ENCODE data around the gene ZDHHC3.
"Not testable (repeated sequence)": the region's sequence is repeated elsewhere in the genome, so short reads cannot be mapped to it uniquely, and the experiment has no call there.

The ZDHHC3 gene

DNA sequence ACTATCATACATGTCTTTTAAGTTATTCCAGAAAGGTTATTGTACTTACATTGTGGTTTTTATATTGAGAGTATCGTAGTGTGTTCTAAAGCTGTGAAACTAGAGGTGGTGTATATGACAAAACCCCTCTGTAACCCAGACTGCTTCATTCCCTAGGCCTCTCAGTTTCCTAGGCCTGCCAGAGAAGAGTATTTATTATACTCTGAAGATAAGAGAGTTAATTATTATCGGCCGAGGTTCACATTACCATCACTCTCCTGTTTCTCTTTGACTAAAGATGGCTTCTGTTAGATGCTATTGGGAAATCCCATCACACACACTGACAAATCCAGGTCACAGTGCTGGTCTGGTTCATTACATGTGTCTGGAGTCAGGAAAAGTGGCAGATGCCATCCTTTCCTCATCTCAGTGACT is 20.6 kb upstream of the ZDHHC3 start:
- no peak for DNase-seq (ENCODE audit: low read depth in 3 of 3, low spot score in 1 of 3)

DNA sequence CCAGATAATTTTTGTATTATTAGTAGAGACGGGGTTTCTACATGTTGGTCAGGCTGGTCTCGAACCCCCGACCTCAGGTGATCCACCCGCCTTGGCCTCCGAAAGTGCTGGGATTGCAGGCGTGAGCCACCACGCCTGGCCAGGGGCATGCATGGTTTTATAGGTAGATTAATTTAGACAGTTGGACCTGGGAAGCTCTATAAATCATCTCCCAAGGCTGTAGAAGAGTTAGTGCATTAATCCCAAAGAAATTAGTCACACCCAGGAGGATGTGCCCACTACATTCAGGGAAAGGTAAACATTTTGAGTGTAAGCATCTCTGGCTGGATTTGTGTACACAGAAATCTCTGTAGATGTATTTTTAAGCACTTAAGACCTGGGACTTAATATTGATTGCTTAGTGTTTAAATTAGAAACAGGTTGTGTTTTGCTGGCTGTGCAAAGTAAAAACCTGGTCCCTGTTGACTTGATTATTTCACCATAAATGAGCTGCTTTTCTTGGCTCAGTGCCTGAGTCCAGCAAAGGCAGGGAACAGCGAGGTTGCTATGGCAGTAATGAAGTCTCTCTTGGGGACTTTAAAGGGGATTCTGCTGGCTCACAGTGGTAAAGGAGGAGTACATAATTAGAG is 19.3 kb upstream of the ZDHHC3 start:
- DNase-seq (ENCODE audit: low read depth in 3 of 3, low spot score in 1 of 3): no peak

DNA sequence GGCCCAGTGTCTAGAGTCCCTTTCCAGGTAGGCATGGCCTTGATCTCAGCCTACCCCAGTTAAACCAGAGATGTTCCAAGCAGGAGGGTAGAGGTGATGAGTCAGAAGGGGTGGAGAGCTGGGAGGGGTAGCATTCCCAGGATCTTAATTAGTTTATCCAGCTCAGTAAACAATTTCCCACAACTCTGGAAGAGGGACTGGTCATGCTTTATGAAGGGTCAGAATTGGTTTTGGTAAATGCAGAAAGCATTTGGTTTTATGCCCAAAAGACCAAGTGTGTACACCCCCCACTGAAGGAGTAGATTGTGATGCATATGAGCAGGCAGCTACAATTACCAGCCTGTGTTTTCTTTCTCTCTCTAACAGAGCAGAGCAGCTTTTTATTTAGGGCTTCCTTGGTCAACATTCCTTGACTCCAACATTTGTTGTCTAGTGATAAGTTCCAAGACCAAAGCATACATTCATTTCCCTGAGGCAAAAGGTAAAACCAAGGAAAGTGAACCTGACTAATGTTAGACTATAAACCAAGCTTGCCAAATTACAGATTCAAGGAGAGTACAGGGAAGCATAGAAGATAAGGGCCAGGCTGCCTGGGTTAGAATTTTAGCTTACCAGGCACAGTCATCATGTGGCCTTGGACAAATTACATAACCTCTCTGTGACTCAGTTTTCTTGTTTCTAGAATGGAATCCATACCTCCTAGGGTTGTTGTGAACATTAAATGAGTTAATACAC is 17.7 kb upstream of the ZDHHC3 start:
- DNase-seq (ENCODE audit: low read depth in 3 of 3, low spot score in 1 of 3): no peak

DNA sequence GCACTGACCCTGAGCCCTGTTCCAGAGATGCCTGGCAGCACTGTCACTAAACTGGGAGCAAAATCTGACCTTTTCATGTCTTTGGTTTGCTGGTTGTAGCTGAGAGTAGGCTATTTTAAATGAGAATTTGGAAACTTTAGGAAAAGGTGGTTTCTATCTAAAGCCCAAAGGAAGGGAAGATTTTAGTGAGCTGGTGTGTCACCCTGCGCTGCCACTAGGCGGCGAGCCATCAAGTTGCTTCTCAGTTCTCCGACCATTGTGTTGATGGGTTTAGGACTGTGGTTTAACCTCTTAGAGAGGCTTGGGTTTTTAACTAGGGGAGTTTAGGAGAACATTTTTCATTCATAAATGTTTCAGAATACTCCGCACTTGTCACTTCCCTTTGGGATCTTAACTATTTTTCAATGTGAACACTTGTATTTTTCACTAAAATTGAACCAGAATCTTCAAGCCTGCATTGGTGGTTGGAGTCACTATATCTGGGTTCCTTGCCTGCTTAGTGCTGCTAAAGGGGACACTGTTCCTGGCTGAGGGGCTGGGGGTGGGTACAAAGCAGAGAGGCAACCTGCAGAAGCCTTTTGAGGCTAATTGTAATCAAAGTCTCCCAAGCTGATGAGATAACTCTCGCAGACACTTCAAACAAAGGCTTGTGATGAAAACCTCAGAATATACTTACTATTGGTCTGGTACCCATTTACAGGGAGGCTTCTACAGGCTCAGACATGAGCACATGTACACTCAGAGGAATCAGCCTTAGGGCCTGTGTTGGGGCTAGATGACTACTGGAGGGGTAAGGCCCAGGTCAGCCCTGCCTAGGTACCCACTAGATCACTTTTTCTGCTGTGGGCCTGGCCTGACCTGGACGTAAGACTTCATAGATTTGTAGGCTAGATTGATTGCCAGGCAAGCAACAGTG is 16.8 kb upstream of the ZDHHC3 start:
- DNase-seq (ENCODE audit: low read depth in 3 of 3, low spot score in 1 of 3): no peak

DNA sequence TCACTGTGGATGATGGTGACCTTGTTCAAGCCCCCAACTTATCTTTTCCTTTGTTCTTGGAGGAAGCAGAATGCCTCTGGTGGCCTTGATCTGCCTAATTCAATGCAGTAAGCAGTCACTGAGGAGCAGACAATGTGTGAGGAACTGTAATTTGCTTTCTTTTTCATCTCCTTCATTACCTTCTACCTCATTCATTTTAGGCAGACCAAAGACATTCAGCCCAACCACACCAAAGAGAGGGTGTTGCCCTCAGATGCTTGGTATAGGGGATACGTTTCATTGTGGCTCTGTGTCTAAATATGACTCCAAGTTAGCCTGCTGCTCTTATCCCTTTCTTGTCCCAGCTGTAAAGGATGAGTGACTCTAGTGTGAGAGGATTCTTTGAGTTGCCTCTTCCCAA is 15.4 kb upstream of the ZDHHC3 start:
- no peak for DNase-seq (ENCODE audit: low read depth in 3 of 3, low spot score in 1 of 3)

DNA sequence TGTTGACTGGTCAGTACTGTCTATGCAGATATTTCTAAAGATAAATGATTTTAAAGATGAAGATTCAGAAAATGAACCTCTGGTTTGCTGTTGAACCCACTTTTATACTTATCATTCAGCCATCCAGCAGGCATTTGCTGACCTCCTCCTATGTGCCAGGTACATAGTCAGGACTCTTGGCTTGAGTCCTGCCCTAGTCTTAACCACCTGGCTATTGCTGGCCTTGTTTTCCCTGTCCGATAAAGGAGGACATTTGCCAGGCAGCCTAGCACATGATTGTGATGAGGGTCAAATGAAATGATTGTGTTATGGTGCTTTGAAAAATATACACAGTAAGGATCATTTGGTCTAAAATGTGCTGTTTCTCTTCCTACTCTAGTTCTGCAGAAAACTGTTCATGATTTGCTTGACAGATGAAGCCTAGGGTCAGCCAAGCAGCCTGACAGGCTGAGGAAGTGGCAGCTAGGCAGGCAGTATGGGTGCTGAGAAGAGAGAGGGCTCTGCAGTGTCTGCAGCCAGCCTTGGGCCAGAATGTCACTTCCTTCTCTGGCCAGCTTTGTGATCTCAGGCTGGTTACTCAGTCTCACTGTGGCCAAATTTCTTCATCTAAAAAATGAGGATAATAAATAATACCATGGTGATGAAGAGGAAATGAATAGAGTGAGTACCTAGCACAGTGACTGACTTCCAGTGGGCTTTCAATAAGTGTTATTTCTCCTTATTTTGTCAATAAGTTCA is 13.8 kb upstream of the ZDHHC3 start:
- DNase-seq (ENCODE audit: low read depth in 3 of 3, low spot score in 1 of 3): no peak

DNA sequence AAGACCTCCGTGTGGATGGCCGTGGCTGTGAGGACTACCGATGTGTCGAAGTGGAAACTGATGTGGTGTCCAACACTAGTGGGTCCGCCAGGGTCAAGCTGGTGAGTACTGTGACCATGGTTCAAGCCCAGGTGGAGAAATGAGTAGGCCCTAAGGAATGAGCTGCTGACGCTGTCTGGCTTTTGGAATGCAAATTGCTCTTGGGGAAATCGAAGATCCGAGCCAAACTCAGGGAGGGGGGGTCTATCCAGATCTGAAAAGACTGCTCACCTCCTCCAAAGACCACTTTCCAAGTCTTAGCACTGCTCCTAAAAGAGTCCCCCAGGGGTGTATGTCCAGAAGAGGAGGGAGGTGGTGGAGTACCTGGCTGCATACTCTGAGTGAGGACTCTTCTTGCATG is 13.2 kb upstream of the ZDHHC3 start:
- no peak for DNase-seq (ENCODE audit: low read depth in 3 of 3, low spot score in 1 of 3)

DNA sequence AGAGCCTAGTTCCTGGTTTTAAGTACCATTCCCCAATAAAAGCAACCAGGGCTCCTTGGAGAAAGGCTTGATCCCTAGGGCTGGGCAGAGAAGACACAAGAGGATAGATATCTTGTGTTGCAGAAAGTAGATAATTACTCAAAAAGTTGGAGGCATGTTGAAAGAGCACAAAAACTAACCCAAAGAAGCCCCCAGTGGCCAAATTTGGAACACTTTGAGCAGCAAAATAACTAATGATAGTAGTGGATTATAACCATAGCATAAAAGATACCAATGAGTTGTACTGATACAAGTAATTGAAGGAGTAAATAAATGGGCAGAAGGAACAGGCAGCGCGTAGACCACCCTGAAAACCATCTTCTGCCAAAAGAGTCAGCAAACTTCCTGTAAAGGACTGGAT is 12.1 kb upstream of the ZDHHC3 start:
- DNase-seq (ENCODE audit: low read depth in 3 of 3, low spot score in 1 of 3): no peak

DNA sequence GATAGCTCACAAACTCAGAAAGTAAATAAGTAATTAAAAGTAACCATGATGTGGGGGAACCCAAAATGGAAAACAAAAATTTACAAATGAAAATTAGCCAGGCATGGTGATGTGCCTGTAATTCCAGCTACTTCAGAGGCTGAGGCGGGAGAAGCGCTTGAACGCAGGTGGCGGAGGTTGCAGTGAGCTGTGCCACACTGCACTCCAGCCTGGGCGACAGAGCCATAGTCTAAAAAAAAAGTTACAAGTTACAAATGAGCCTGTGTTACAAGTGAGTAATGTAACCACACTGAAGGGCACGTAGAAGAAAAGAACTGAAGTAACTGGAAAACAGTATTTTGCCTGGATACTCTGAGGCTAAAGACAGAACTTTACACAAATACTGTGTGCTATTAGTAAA is 11.4 kb upstream of the ZDHHC3 start:
- DNase-seq (ENCODE audit: low read depth in 3 of 3, low spot score in 1 of 3): no peak

DNA sequence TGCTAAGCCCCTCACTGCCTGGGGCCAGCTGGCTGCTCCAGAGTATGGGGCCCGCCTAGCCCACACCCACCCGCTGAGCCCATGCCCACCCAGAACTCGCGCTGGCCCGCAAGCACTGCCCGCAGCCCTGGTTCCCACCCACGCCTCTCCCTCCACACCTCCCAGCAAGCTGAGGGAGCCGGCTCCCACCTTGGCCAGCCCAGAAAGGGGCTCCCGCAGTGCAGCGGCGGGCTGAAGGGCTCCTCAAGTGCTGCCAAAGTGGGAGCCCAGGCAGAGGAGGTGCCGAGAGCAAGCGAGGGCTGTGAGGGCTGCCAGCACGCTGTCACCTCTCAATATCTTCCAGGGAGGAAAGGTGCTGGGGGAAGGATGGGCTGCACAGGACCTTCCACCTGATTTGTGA is 10.4 kb upstream of the ZDHHC3 start:
- not testable (repeated sequence) for DNase-seq (ENCODE audit: low read depth in 3 of 3, low spot score in 1 of 3)

DNA sequence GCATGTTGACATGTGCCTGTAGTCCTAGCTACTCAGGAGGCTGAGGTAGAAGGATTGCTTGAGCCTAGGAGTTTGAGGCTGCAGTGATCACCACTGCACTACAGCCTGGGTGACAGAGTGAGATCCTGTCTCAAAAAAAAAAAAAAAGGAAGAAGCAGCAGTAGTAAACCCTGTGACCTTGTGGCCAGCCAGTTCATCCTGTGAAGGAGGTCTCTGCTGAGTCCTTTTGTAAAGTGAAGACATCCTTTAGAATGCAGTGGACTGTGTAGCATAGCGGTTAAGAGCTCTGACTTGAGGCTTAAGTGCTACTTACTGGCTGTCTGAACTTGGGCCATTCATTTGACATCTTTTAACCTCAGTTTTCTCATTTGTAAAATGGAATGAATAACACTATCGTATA is 8.4 kb upstream of the ZDHHC3 start:
- no peak for DNase-seq (ENCODE audit: low read depth in 3 of 3, low spot score in 1 of 3)

DNA sequence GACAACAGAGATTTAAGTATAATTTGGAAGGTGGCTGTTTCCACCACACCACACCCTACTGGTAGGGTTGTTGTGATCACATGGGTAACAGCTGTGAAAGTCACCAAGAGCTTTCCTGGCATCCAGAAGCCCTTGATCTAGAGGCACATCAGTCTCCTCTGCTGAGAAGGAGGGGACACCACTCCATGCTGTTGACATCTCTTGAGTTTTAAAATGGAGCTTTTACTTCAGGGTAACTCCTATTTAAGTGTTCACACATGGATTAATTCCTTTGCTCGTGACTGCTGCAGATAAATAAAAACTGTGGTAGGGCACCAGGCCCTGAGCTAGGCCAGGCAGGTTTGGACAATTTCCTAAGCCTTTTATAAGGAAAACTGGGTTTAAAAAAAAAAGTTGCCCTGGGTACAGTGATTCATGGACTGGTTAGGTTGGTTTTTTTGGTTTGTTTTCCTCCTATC is 7.5 kb upstream of the ZDHHC3 start:
- no peak for DNase-seq (ENCODE audit: low read depth in 3 of 3, low spot score in 1 of 3)

DNA sequence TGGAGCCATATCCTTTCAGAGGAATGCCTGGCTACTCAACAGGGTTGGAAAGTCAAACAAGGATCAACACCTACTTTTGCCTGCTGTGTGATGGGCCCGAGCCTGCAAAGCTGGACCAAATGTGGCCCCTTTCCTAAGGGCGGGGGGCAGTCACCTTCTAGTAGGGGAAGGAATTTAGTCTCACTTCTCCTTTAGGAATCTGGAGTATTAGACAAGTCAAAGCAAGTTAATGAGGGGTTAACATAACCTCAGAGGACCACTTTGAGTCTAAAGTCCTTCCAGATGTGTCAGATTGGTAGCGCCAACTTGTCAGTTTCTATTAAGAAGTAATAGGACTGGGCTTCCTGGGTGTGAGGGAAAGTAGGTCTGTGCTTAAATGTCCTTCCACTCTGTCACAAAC is 6.8 kb upstream of the ZDHHC3 start:
- DNase-seq (ENCODE audit: low read depth in 3 of 3, low spot score in 1 of 3): no peak

DNA sequence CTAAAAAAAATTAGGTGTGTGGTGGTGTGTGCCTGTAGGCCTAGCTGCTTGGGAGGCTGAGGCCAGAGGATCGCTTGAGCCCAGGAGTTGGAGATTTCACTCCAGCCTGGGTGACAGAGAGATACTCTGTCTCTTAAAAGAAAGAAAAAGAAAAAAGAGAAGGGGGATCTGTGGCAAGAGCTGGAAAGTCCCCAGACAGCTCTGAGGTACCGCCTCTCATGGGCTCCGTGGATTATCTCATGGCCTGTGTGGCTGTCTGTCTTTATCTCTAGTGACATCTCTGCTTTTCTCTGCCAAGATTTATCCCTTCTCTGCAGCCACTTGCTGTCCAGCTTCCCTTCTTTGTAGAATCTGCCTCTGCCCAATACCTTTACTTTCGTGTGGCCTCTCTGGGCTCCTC is 5.8 kb upstream of the ZDHHC3 start:
- DNase-seq (ENCODE audit: low read depth in 3 of 3, low spot score in 1 of 3): no peak

DNA sequence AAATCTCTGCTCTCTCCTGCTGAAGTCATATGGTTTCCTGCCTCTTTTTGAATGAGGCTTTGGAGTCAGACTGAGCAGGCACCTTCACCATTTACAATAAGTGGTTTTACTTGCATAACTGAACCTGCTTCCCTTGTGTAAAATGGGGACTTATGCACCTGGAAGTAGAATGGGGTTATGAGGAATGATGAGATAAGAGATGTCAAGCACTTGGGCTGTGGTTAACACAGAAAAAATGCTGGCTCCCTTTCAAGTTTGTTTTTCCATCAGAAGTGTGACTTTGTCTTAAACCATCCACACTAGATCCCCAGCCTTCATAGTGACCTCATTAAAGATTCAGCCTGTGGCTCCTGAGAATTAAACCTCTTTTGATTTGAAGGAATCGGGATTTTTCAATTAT is 5.2 kb upstream of the ZDHHC3 start:
- DNase-seq (ENCODE audit: low read depth in 3 of 3, low spot score in 1 of 3): no peak

DNA sequence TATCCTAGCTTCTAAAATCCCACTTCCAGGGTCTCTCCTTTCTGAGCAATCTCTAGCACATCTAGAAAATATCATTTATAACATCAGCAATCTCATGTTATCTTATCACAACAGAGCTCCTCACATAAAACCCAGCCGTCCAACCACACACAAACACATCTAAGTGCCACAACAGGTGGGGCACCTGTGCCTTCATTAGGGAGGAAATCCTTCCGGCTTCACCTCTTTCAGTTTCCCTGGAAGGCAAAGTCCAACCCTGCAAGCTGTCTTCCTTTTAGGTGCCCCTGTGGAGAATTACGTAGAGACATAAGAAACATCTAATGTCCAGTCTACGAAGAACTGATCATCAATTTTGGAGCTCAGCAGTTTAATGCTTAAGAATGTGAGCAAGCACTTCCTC is 1.6 kb downstream of the ZDHHC3 start:
- DNase-seq (ENCODE audit: low read depth in 3 of 3, low spot score in 1 of 3): no peak

DNA sequence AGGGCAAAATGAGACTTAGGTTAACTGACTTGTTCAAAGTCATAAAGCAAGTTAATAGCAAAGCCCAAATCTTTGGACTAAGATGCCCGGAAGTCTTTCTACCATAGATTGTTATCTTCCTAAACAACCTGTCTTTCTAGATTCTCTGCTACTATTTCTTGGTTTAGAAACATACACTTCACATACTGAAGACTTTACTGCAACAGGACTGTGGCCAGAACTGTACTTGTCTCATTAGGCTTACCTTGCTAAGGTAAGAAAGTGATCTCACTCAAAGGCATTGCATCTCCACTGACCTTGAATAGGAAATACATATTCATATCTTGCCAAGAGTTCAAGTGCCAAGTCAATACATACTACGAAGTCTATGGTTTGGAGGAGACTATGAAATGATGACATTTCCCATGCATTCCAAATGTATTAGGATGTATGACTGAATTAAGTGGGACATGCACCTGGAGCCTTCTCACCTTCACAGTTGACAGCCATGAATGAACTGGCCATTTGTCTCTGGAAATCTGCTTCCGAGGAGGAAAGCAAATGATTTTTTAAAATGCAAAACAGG is 5.0 kb downstream of the ZDHHC3 start:
- no peak for DNase-seq (ENCODE audit: low read depth in 3 of 3, low spot score in 1 of 3)

DNA sequence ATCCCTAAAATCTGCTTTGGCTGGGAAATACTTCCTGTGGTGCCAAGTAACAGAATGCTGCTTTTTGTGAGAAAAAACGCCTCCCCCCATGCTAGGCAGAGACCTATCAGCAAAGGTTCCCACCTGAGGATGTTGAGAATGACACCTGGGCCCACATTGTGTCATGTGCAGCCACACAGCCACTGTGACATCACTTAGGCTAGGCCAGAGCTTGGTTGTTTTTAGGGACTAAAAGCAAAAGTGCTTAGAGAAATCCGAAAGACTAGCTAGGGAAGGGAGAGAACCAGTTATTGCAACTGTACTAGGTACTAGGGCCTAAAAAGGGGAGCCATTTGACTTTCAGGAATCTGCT is 6.2 kb downstream of the ZDHHC3 start:
- no peak for DNase-seq (ENCODE audit: low read depth in 3 of 3, low spot score in 1 of 3)

DNA sequence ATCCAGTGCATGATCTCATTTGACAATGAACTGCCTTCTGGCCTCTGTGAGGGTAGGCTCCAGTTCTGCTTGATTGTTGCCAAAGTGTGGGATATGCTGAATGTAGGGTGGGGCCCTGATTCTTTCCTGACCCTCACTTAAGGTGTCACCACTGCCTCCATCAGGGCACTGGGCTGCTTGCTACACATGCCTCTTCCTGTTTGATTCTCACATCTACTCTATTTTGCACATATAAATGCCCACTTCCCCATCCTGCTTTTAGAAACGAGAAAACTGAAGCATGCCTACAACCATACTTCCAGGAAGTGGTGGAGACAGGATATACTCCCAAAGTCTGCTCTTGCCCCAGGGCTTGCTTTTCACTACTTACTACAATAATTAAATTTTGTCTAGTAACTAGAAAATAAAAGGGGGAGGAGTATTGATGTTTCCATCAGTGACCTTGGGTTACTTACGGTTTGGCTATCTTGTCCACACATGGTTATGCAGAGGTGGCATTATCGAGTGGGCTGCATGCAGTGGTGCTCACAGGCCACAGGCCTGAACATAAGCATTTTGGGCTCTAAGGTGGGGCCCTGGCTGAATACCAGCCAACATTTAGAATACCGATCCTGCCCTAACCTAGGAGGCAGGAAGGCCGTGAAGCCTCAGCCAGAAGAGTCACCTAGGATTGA is 6.7 kb downstream of the ZDHHC3 start:
- DNase-seq (ENCODE audit: low read depth in 3 of 3, low spot score in 1 of 3): no peak

DNA sequence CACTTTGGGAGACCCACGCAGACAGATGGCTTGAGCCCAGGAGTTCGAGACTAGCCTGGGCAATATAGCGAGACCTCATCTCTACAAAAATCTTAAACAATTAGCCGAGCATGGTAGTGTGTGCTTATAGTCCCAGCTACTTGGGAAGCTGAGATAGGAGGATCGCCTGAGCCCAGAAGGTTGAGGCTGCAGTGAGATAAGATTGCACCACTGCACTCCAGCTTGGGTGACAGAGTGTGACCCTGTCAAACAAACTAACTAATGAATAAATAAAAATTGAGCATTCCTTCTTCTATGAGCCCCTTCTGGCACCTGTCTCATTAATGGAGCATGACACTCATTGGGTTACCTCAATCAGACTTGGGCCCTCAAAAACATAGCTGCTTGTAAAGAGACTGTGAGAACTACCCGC is 7.5 kb downstream of the ZDHHC3 start:
- DNase-seq (ENCODE audit: low read depth in 3 of 3, low spot score in 1 of 3): no peak

Measured in stimulated activated CD4-positive, alpha-beta T cell treated with anti-CD3 and anti-CD28 coated beads, TNF-alpha, amount 100 ng/mL, for 1 hour (primary cell).